ENCODE results near the gene RAB40C.

The RAB40C gene

DNA sequence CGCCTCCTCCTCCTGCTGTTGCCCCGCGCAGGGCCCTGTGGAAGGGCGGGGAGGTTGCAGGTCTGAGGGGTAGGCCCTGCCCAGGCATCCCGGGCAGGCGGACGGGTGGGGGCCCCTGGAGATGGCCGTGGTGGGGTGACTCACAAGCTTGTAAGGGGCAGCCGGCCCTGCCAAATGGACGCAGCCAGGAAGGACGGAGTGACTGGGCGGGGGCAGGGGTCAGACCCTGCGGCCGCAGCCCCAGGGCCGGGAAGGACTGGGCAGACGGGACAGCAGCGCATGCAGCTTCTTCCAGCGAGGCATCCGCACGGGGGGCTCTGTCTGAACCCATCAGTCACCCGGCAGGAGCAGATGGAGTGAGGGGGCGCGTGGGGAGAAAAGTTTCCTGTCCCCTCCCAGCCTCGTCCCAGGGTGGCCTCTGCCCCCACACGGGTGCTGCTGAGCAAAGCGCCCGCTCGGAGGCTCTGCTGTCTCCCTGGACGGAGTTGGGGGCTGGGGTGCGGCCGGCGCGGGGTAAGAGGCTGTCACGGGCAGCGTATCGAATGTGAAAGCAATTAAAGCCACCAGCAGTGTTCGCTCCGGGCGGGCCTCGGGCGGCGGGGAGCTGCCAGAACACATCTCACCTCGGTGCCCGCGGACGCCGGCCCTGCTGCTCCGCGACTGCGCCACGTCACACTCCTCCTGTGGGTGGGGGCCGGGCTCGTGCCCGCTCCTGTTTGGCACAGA is 35.1 kb upstream of the RAB40C start:
- no peak overlapping the region for H3K27ac ChIP-seq (ENCODE audit: low read depth, low read length)
- no peaks in the 10 kb centered on the region for H3K4me1 ChIP-seq (ENCODE audit: control insufficient read depth, insufficient read depth, low read length)
- peaks cover 4% of the 10 kb centered on the region for H3K36me3 ChIP-seq (ENCODE audit: control insufficient read depth, insufficient read depth, low read length)
- no peak overlapping the region for H3K4me3 ChIP-seq (ENCODE audit: low read length)
- H3K9ac ChIP-seq (ENCODE audit: low read length) = no peak overlapping the region
- H3K27me3 ChIP-seq (ENCODE audit: control insufficient read depth, insufficient read depth, low read length) = peaks cover 11% of the 10 kb centered on the region

DNA sequence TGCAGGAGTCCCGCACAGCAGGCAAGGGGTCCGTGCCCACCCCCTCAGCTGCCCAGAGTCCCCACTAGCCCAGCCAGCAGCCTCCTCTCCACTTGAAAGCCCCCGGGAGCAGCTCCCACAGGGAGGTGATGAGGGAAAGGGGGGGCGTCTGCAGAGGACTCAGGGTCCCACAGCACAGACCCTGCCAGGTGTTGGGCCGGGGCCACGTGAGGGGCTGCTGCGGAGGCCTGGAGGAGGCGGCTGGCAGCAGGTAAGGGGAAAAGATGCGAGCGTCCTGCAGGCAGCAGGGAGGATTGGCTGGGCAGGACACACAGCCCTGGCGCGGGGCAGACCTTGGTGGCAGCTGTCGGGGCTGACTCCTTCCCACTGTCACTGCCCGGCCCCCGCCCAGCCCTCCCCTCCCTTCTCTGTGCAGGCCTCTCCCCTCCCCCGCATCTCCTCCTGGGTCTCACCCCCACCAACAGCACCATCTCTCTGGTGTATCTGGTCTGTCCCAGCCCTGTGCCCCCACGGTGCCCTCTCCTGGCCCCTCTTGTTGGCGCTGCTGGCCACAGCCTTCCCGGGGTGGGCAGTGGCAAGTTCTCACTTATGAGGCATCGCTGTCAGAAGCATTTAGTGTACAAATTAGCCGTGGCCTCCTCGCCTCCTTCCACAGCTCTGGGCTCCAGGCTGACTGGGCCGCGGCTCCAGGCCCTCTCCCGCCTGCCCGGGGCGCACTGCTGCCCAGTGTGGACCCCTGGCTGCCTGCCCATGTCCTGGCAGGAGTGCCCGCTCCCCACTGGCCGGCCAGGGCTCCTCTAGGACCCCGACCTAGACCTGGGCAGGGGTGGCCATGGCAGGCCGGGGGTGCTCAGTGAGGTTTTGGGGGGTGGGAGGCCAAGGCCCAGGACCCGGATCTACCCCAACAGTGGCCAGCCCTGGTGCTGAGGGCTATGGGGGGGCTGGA is 34.1 kb upstream of the RAB40C start:
- H3K27ac ChIP-seq (ENCODE audit: low read depth, low read length) = no peak overlapping the region
- peaks cover 13% of the 10 kb centered on the region for H3K27me3 ChIP-seq (ENCODE audit: control insufficient read depth, insufficient read depth, low read length)
- no peaks in the 10 kb centered on the region for H3K4me1 ChIP-seq (ENCODE audit: control insufficient read depth, insufficient read depth, low read length)
- H3K4me3 ChIP-seq (ENCODE audit: low read length) = no peak overlapping the region
- no peak overlapping the region for H3K9ac ChIP-seq (ENCODE audit: low read length)
- peaks cover 3% of the 10 kb centered on the region for H3K36me3 ChIP-seq (ENCODE audit: control insufficient read depth, insufficient read depth, low read length)

DNA sequence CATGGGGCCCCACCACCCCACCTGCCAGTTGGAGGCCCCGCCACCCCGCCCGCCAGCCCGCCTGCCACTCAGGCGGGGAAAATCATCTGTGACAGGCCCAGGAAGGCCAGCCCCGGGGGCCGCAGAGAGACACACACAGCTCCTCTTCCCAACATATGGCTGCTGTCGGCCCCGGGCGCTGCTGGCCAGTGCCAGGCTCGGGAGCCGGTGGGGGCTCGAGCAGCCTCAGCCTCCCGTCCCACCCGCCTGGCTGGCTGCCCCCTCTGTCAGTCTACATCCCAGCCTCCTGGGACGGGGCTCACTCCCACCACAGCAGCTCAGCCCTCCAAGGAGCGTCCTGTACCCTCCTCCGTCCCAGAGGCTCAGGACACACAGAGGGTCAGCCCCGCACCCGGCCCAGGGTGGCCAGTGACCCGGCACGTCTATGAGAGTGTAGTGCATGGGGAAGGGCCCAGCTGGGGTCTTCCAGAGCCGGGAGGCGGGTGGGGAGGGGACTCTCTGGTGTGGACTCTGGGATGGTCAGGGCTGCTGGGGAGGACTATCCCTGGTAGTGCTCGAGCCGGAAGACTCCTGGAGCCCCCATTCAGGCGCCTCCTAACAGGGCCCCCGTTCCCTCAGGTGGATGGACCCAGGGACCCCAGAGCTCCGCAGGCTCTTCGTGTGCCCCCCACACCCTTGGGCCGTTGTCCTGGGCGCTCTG is 33.2 kb upstream of the RAB40C start:
- Histone ChIP-seq H3K9ac (ENCODE audit: low read length) (no peak overlapping the region), H3K27ac (ENCODE audit: low read depth, low read length) (no peak overlapping the region), H3K27me3 (ENCODE audit: control insufficient read depth, insufficient read depth, low read length) (peaks cover 19% of the 10 kb centered on the region), H3K4me3 (ENCODE audit: low read length) (no peak overlapping the region), H3K4me1 (ENCODE audit: control insufficient read depth, insufficient read depth, low read length) (no peaks in the 10 kb centered on the region), H3K36me3 (ENCODE audit: control insufficient read depth, insufficient read depth, low read length) (peaks cover 2% of the 10 kb centered on the region)

DNA sequence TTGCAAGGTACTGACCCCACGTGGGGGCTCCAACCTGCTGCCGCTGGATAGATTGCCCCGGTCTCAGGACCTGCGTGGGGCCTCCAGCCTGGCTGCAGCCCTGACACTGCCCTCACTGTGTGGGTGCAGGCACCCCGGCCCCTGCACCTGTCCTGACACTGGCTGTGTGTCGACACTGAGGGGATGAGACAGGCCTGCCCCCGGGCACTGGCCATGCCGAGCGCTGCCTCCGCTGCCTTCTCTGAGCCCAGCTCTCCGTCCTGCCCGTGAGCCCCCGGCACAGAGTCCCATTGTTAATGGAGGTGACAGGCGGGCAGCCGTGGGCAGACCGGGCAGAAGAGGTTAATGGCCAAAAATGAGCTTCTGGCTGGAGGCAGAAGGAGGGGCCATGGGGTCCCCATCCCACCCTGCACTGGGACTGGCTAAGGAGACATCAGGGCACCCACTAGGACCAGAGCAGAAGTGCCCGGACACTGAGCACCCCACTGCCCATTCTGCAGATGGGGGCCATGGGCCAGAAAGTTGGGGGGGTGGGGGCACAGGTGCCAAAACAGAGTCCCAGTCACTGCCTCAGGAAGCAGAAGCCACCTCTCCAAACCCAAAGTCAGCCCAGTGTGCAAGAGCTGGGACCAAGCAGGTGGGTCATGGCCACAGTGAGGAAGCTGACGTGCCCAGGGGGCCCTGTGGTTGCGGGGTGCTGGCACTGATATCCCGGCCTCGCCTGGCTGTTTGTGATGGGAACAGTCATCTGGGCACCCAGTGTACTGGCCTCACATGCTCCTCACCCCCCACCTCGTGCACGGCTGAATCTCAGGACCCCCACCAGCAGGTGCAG is 32.2 kb upstream of the RAB40C start:
- H3K36me3 ChIP-seq (ENCODE audit: control insufficient read depth, insufficient read depth, low read length) = no peaks in the 10 kb centered on the region
- H3K27me3 ChIP-seq (ENCODE audit: control insufficient read depth, insufficient read depth, low read length) = peaks cover 19% of the 10 kb centered on the region
- H3K4me3 ChIP-seq (ENCODE audit: low read length) = no peak overlapping the region
- no peak overlapping the region for H3K9ac ChIP-seq (ENCODE audit: low read length)
- H3K27ac ChIP-seq (ENCODE audit: low read depth, low read length) = no peak overlapping the region
- H3K4me1 ChIP-seq (ENCODE audit: control insufficient read depth, insufficient read depth, low read length) = no peaks in the 10 kb centered on the region

DNA sequence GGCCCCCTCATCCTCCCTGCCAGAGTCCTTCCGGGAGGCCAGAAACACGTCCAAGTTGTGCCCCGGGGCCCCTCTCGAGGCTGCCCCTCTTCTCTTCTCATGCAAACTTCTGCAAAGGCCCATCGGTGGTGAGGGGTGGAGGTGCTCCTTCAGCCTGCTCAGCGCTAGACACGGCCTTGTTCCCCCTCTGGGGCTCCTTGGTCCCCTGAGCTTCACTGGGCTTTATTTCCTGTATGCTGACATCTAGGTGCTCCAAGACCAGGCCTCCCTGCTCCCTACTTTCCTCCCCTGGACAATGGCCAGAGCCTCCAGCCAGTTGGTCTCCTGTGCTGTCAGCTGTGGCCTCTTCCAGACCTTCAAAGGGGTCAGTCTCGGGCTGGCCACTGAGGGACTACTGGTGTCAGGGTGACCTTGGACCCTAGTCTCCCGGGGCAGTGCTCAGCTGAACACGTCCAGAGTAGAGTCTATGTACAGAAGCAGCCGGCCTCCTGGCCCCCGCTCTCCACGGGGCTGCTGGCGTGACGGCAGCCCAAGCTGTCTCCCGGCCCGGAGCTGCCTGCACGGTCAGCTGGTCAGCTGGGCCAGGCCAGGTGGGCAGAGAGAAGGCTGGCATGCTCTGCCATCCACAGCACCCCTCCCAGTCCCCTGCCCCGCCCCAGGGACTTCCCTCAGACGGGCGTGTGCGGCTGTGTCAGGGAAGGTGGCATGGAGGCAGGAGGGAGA is 31.4 kb upstream of the RAB40C start:
- Histone ChIP-seq H3K27ac (ENCODE audit: low read depth, low read length) (no peak overlapping the region), H3K4me1 (ENCODE audit: control insufficient read depth, insufficient read depth, low read length) (no peaks in the 10 kb centered on the region), H3K27me3 (ENCODE audit: control insufficient read depth, insufficient read depth, low read length) (peaks cover 19% of the 10 kb centered on the region), H3K4me3 (ENCODE audit: low read length) (no peak overlapping the region), H3K36me3 (ENCODE audit: control insufficient read depth, insufficient read depth, low read length) (no peaks in the 10 kb centered on the region), H3K9ac (ENCODE audit: low read length) (no peak overlapping the region)

DNA sequence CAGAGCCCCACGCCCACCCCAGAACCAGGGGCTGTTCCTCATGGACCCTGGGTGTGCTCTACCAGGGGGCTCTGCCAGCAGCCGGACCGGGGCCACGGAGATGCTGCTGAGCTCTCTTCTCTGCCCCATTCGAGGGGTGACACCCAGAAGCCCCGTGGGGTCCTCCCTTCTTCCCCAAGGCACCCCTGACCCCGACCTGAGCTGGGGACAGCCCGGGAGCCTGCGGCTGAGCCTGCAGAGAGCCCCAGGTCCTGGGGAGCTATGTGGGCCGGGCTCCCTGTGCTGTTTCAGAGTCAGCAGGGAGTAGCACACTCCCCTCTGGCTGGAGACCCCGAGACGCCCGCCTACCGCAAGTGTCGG is 30.9 kb upstream of the RAB40C start:
- H3K27ac ChIP-seq (ENCODE audit: low read depth, low read length) = no peak overlapping the region
- H3K9ac ChIP-seq (ENCODE audit: low read length) = no peak overlapping the region
- peaks cover 19% of the 10 kb centered on the region for H3K27me3 ChIP-seq (ENCODE audit: control insufficient read depth, insufficient read depth, low read length)
- no peaks in the 10 kb centered on the region for H3K36me3 ChIP-seq (ENCODE audit: control insufficient read depth, insufficient read depth, low read length)
- no peaks in the 10 kb centered on the region for H3K4me1 ChIP-seq (ENCODE audit: control insufficient read depth, insufficient read depth, low read length)
- H3K4me3 ChIP-seq (ENCODE audit: low read length) = no peak overlapping the region

DNA sequence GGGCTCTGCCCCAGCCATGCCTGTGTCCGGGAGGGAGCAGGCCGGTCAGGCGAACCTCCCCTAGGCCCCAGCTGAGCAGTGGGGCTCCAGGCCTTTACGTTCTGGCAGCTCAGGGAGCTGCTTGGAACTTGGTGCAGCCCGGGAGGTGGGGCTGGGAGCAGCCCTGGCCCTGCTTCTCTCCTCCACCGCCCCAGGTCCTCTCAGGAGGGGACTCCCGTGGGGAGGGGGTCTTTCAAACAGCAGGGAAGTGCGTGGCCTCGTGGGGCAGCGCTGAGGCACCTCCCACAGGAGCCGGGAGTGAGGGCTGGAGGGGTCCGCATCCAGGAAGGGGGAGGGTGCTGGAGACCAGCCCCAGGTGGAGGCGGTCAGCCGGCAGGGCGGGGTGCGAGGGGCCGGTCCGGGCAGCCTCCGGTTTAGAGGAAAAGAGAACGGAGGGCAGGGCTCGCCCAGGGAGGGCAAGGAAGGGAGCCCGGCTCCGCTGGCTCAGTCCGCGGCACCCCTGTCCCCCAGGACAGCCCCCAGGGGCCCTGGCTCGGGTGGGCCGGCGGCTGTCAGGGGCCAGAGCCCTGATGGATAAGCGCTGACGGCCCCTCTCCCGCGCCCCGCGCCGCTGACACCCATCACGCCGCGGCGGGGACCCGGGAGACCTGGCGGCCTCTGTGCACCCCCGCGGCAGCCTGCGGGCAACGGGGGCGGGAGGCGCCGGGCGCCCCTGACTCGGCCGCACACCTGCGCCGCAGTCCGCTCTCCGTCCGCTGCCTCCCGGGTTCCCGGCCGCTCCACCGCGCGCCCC is 30.3 kb upstream of the RAB40C start:
- H3K36me3 ChIP-seq (ENCODE audit: control insufficient read depth, insufficient read depth, low read length) = no peaks in the 10 kb centered on the region
- H3K4me1 ChIP-seq (ENCODE audit: control insufficient read depth, insufficient read depth, low read length) = no peaks in the 10 kb centered on the region
- no peak overlapping the region for H3K27ac ChIP-seq (ENCODE audit: low read depth, low read length)
- H3K4me3 ChIP-seq (ENCODE audit: low read length) = no peak overlapping the region
- H3K9ac ChIP-seq (ENCODE audit: low read length) = no peak overlapping the region
- H3K27me3 ChIP-seq (ENCODE audit: control insufficient read depth, insufficient read depth, low read length) = peaks cover 19% of the 10 kb centered on the region

DNA sequence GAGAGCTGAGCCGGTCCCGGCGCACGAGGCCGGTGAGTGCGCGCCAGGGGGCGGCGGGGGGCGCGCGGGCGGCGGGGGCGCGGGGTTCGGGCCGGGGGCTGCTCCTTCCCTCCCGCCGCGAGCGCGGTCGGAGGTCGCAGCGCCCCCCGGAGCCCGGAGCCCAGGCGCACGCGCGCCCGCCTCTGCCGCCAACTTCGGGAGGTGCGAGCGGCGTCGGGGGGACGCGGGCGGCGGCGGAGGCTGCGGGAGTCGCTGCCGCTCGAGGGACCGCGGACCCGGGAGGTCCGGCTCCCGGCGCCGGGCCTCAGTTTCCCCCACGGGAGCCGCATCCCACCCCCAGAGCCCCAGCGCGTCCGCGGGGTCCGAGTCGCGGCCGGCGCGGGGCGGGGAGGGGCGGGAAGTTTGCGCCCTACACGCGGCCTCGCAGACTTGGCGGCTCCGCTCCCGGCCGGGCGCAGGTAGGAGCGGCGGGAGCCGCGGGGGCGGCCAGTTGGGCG is 29.6 kb upstream of the RAB40C start, which contains the start of gene PRR35:
Gene PRR35 (plus strand): TSS at position 191 of the 497 bp plus-strand sequence. CDS start 2,901 bp downstream, outside the sequence.
- no peak within 1 kb of the TSS for H3K27ac ChIP-seq (ENCODE audit: low read depth, low read length)
- no peaks in the 10 kb centered on the region for H3K4me1 ChIP-seq (ENCODE audit: control insufficient read depth, insufficient read depth, low read length)
- no peak within 1 kb of the TSS for H3K9ac ChIP-seq (ENCODE audit: low read length)
- H3K4me3 ChIP-seq (ENCODE audit: low read length) = no peak within 1 kb of the TSS
- peaks cover 19% of the 10 kb centered on the region for H3K27me3 ChIP-seq (ENCODE audit: control insufficient read depth, insufficient read depth, low read length)
- H3K36me3 ChIP-seq (ENCODE audit: control insufficient read depth, insufficient read depth, low read length) = no peaks in the 10 kb centered on the region

DNA sequence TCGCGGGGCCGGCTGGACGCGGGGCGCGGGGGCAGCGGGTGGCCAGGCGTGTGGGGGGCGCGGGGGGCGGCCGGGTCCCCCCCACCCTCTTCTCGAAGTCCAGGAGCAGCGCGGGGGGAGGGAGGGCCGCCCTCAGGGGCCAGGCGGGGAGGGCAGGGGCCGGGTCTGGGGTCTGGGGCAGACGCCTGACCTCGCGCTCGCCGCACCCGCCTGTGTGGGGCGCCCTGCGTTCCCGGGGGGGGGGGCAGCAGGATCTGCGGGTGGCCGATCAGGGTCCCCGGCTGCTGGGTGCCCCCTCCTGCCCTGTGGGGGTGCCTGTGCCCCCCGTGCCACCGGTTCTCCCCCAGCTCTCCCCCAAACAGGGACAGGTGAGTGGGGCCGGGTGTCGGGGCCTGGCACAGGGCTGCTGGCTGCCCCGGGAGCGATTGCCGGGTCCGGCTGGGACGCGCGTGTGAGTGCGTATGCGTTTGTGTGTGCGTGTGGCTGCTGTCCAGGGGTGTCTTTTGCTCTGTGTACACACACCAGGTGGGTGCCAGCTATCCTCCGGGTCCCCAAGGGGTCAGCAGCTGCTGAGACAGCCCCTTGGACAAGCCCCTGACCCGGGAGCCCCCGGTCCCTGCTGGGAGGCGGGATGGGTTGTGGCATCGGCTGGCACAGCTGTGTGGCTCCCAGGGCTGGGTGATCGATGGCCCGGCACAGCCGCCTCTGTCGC is 29.0 kb upstream of the RAB40C start:
- no peaks in the 10 kb centered on the region for H3K36me3 ChIP-seq (ENCODE audit: control insufficient read depth, insufficient read depth, low read length)
- H3K9ac ChIP-seq (ENCODE audit: low read length) = no peak overlapping the region
- no peak overlapping the region for H3K4me3 ChIP-seq (ENCODE audit: low read length)
- no peak overlapping the region for H3K27ac ChIP-seq (ENCODE audit: low read depth, low read length)
- peaks cover 19% of the 10 kb centered on the region for H3K27me3 ChIP-seq (ENCODE audit: control insufficient read depth, insufficient read depth, low read length)
- H3K4me1 ChIP-seq (ENCODE audit: control insufficient read depth, insufficient read depth, low read length) = peaks cover 2% of the 10 kb centered on the region

DNA sequence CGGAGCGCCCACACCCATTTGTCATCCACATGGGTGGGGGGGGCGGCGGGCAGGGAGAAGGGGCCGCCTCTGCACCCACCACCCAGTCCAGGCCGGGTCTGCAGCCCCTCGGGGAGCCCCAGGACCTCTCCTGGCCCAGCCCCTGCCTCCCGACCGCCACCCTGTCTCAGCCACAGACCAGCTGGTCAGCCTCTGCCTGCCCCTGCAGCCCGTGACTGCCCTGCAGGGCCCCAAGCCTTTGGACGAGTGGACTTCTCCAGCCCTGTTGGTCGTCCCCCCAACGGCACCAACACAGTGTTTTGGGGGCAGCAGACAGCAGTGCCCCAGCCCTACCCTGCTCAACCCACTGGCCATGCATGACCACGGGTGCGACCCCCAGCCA is 28.5 kb upstream of the RAB40C start:
- peaks cover 4% of the 10 kb centered on the region for H3K4me1 ChIP-seq (ENCODE audit: control insufficient read depth, insufficient read depth, low read length)
- peaks cover 19% of the 10 kb centered on the region for H3K27me3 ChIP-seq (ENCODE audit: control insufficient read depth, insufficient read depth, low read length)
- no peak overlapping the region for H3K27ac ChIP-seq (ENCODE audit: low read depth, low read length)
- no peak overlapping the region for H3K4me3 ChIP-seq (ENCODE audit: low read length)
- H3K36me3 ChIP-seq (ENCODE audit: control insufficient read depth, insufficient read depth, low read length) = no peaks in the 10 kb centered on the region
- no peak overlapping the region for H3K9ac ChIP-seq (ENCODE audit: low read length)

Measured in rectal smooth muscle tissue (tissue), 1 donor.